Measurements from ENCODE around the gene RREB1. TPM values are rescaled to one million over a fixed set of nuclear protein-coding genes. Genes with fewer than 3 reads are reported as not detected.

The RREB1 gene
- total RNA-seq, 1 donor from 2014 or later, result 41.8 TPM

GRCh38 chr6:7267071-7267465 is 159.3 kb downstream of the RREB1 start:
- Histone ChIP-seq H2AFZ (ENCODE audit: low read depth, low read length) (no peak overlapping the region), H3K79me2 (ENCODE audit: insufficient read depth, low read length) (no peaks in the 10 kb centered on the region), H3K27ac (ENCODE audit: low read depth, low read length) (no peak overlapping the region), H3K9me3 (ENCODE audit: insufficient read depth, low read depth, low read length) (peaks cover 4% of the 10 kb centered on the region), H3K4me3 (ENCODE audit: insufficient read depth, low read depth, low read length) (no peak overlapping the region), H3K4me1 (ENCODE audit: insufficient read depth, low read length) (peaks cover 14% of the 10 kb centered on the region), H4K20me1 (ENCODE audit: insufficient read depth, low read length) (no peaks in the 10 kb centered on the region), H3K27me3 (ENCODE audit: insufficient read depth, low read length) (no peaks in the 10 kb centered on the region), H3K9ac (ENCODE audit: low read length) (no peak overlapping the region), H3K36me3 (ENCODE audit: insufficient read depth, low read length) (no peaks in the 10 kb centered on the region), H3K4me2 (ENCODE audit: low read length) (no peak overlapping the region)
- Mint-ChIP-seq H3K4me1 (ENCODE audit: low read depth, unreplicated experiment) (peaks cover 11% of the 10 kb centered on the region), H3K9me3 (ENCODE audit: unreplicated experiment) (no peaks in the 10 kb centered on the region), H3K27ac (ENCODE audit: unreplicated experiment) (peak overlapping the region; percentile 44), H3K27me3 (ENCODE audit: low read depth, unreplicated experiment) (peaks cover 4% of the 10 kb centered on the region), H3K36me3 (ENCODE audit: low read depth, unreplicated experiment) (no peaks in the 10 kb centered on the region), H3K4me3 (ENCODE audit: unreplicated experiment) (no peak overlapping the region)
- TF ChIP-seq CTCF (IDR thresholded peaks at IDR 0.05; ENCODE audit: insufficient read depth, low read depth, low read length), result no peak
- TF ChIP-seq EZH2 (IDR thresholded peaks at IDR 0.05; ENCODE audit: insufficient read depth, low read length), result no peak
- no peak for FAIRE-seq
- no peak for DNase-seq (ENCODE audit: low read depth)

GRCh38 chr6:7267466-7268091 is 159.8 kb downstream of the RREB1 start:
- DNase-seq (ENCODE audit: low read depth) (peak; percentile 93), FAIRE-seq (peak; percentile 54)
- Histone ChIP-seq H2AFZ (ENCODE audit: low read depth, low read length) (no peak overlapping the region), H3K4me3 (ENCODE audit: insufficient read depth, low read depth, low read length) (no peak overlapping the region), H3K4me2 (ENCODE audit: low read length) (peak overlapping the region; percentile 60), H3K9me3 (ENCODE audit: insufficient read depth, low read depth, low read length) (peaks cover 4% of the 10 kb centered on the region), H3K27ac (ENCODE audit: low read depth, low read length) (no peak overlapping the region), H4K20me1 (ENCODE audit: insufficient read depth, low read length) (no peaks in the 10 kb centered on the region), H3K4me1 (ENCODE audit: insufficient read depth, low read length) (peaks cover 14% of the 10 kb centered on the region), H3K79me2 (ENCODE audit: insufficient read depth, low read length) (no peaks in the 10 kb centered on the region), H3K9ac (ENCODE audit: low read length) (no peak overlapping the region), H3K27me3 (ENCODE audit: insufficient read depth, low read length) (no peaks in the 10 kb centered on the region), H3K36me3 (ENCODE audit: insufficient read depth, low read length) (no peaks in the 10 kb centered on the region)
- Mint-ChIP-seq H3K36me3 (ENCODE audit: low read depth, unreplicated experiment) (no peaks in the 10 kb centered on the region), H3K4me3 (ENCODE audit: unreplicated experiment) (peak overlapping the region; percentile 57), H3K9me3 (ENCODE audit: unreplicated experiment) (no peaks in the 10 kb centered on the region), H3K4me1 (ENCODE audit: low read depth, unreplicated experiment) (peaks cover 11% of the 10 kb centered on the region), H3K27me3 (ENCODE audit: low read depth, unreplicated experiment) (peaks cover 4% of the 10 kb centered on the region), H3K27ac (ENCODE audit: unreplicated experiment) (peak overlapping the region; percentile 44)
- TF ChIP-seq EZH2 (IDR thresholded peaks at IDR 0.05; ENCODE audit: insufficient read depth, low read length), result no peak
- TF ChIP-seq CTCF (IDR thresholded peaks at IDR 0.05; ENCODE audit: insufficient read depth, low read depth, low read length), result no peak

- Histone ChIP-seq H2AFZ (ENCODE audit: low read depth, low read length) (no peak overlapping the region), H3K27ac (ENCODE audit: low read depth, low read length) (no peak overlapping the region), H3K36me3 (ENCODE audit: insufficient read depth, low read length) (no peaks in the 10 kb centered on the region), H3K27me3 (ENCODE audit: insufficient read depth, low read length) (no peaks in the 10 kb centered on the region), H3K4me3 (ENCODE audit: insufficient read depth, low read depth, low read length) (no peak overlapping the region), H3K9me3 (ENCODE audit: insufficient read depth, low read depth, low read length) (peaks cover 4% of the 10 kb centered on the region), H3K9ac (ENCODE audit: low read length) (no peak overlapping the region), H3K4me1 (ENCODE audit: insufficient read depth, low read length) (peaks cover 14% of the 10 kb centered on the region), H3K4me2 (ENCODE audit: low read length) (no peak overlapping the region), H4K20me1 (ENCODE audit: insufficient read depth, low read length) (no peaks in the 10 kb centered on the region), H3K79me2 (ENCODE audit: insufficient read depth, low read length) (no peaks in the 10 kb centered on the region)
- H3K27me3 Mint-ChIP-seq (ENCODE audit: low read depth, unreplicated experiment), result peaks cover 4% of the 10 kb centered on the region
- no peak for DNase-seq (ENCODE audit: low read depth)
- no peaks in the 10 kb centered on the region for H3K9me3 Mint-ChIP-seq (ENCODE audit: unreplicated experiment)
- H3K4me1 Mint-ChIP-seq (ENCODE audit: low read depth, unreplicated experiment), result peaks cover 11% of the 10 kb centered on the region
- no peak for FAIRE-seq
- no peak overlapping the region for H3K4me3 Mint-ChIP-seq (ENCODE audit: unreplicated experiment)
- H3K27ac Mint-ChIP-seq (ENCODE audit: unreplicated experiment), result no peak overlapping the region
- H3K36me3 Mint-ChIP-seq (ENCODE audit: low read depth, unreplicated experiment), result no peaks in the 10 kb centered on the region
- TF ChIP-seq CTCF (IDR thresholded peaks at IDR 0.05; ENCODE audit: insufficient read depth, low read depth, low read length), result no peak
- no peak for TF ChIP-seq EZH2 (IDR thresholded peaks at IDR 0.05; ENCODE audit: insufficient read depth, low read length)
These were observed 160.6 kb downstream of the RREB1 start for GRCh38 chr6:7268362-7268761.
